Neural progenitor cell (in vitro differentiated cells): ENCODE data around the gene LRRC74A. TPM values are rescaled to one million over a fixed set of nuclear protein-coding genes. Genes with fewer than 3 reads are reported as not detected.

Source experiments
- DNase-seq: peaks from one replicate; pipeline ENCODE4 v3.0.0-alpha.2; 2016; ENCODE audit warnings: low spot score
- H2AFZ ChIP-seq: fragments of 200-600 bp; sonication (generic); replicated peaks from 2 replicates; pipeline ENCODE4 v1.6.1; 2016; ENCODE audit warnings: antibody characterized with exemption
- H3F3A ChIP-seq: fragments of 200-600 bp; sonication (generic); 2 replicates; pipeline ENCODE4 v1.6.1; 2016; ENCODE audit warnings: antibody characterized with exemption, low read depth
- H3K27ac ChIP-seq: fragments of 200-600 bp; sonication (generic); 2 replicates; pipeline ENCODE4 v1.5.1; 2016; ENCODE audit warnings: mild to moderate bottlenecking
- H3K27me3 ChIP-seq: fragments of 200-600 bp; sonication (generic); 2 replicates; pipeline ENCODE4 v1.6.1; 2016; ENCODE audit warnings: mild to moderate bottlenecking, moderate library complexity
- H3K36me3 ChIP-seq: fragments of 200-600 bp; sonication (generic); 2 replicates; pipeline ENCODE4 v1.5.1; 2016
- H3K4me1 ChIP-seq: fragments of 200-600 bp; sonication (generic); 2 replicates; pipeline ENCODE4 v1.6.1; 2016; ENCODE audit warnings: mixed run types
- H3K4me2 ChIP-seq: fragments of 200-600 bp; sonication (generic); 2 replicates; pipeline ENCODE4 v1.6.1; 2016
- H3K4me3 ChIP-seq: fragments of 200-600 bp; sonication (generic); 2 replicates; pipeline ENCODE4 v1.5.1; 2016
- H3K79me2 ChIP-seq: fragments of 200-600 bp; sonication (generic); 2 replicates; pipeline ENCODE4 v1.6.1; 2016; ENCODE audit warnings: low read depth
- H3K9ac ChIP-seq: fragments of 200-600 bp; sonication (generic); 2 replicates; pipeline ENCODE4 v1.6.1; 2016
- H3K9me3 ChIP-seq: fragments of 200-600 bp; sonication (generic); 2 replicates; pipeline ENCODE4 v1.5.1; 2016; ENCODE audit warnings: low read depth
- H4K20me1 ChIP-seq: fragments of 200-600 bp; sonication (generic); 2 replicates; pipeline ENCODE4 v1.6.1; 2016; ENCODE audit warnings: low read depth
- H3K27ac Mint-ChIP-seq: 3 replicates; pipeline ENCODE4 v1.8.0; 2021; ENCODE audit warnings: mixed read lengths
- H3K27me3 Mint-ChIP-seq: 2 replicates; pipeline ENCODE4 v1.8.0; 2022; ENCODE audit warnings: low read depth, mild to moderate bottlenecking, inconsistent platforms, moderate library complexity, mixed read lengths; ENCODE audit not compliant: insufficient read depth
- H3K36me3 Mint-ChIP-seq: 3 replicates; pipeline ENCODE4 v1.8.0; 2021; ENCODE audit warnings: mixed read lengths
- H3K4me1 Mint-ChIP-seq: 3 replicates; pipeline ENCODE4 v1.8.0; 2021; ENCODE audit warnings: mixed read lengths
- H3K4me3 Mint-ChIP-seq: 3 replicates; pipeline ENCODE4 v1.8.0; 2021; ENCODE audit warnings: mild to moderate bottlenecking, moderate library complexity, mixed read lengths
- H3K9me3 Mint-ChIP-seq: 3 replicates; pipeline ENCODE4 v1.8.0; 2020; ENCODE audit warnings: mixed read lengths
- CTCF ChIP-seq: fragments of 200-600 bp; sonication (generic); IDR thresholded peaks from 2 replicates; pipeline ENCODE4 v1.5.1; 2017; ENCODE audit warnings: antibody characterized with exemption, mild to moderate bottlenecking
- EZH2 ChIP-seq: fragments of 200-600 bp; sonication (generic); IDR thresholded peaks from 2 replicates; pipeline ENCODE4 v1.6.1; 2017; ENCODE audit warnings: antibody characterized with exemption, mild to moderate bottlenecking, moderate library complexity
- EZH2phosphoT487 ChIP-seq: fragments of 200-600 bp; sonication (generic); IDR thresholded peaks from 2 replicates; pipeline ENCODE4 v1.6.1; 2017; ENCODE audit warnings: antibody characterized with exemption
- total RNA-seq: library from RNA; depleted of rRNA; stranded (reverse); fragments of >200 nt; gene quantifications from 2 replicates; pipeline ENCODE4 v1.2.3, GENCODE V29; 2015; ENCODE audit warnings: low replicate concordance

The LRRC74A gene
- total RNA-seq, 1 donor from 2014 or later = not detected

GRCh38 chr14:76780360-76780759, 45.8 kb upstream of the LRRC74A start:
- peak overlapping the region; percentile 75 for H3K27ac Mint-ChIP-seq
- no peaks in the 10 kb centered on the region for H3K9me3 Mint-ChIP-seq
- no peaks in the 10 kb centered on the region for H3K27me3 ChIP-seq
- no peaks in the 10 kb centered on the region for H3K36me3 ChIP-seq
- no peak overlapping the region for H3K4me2 ChIP-seq
- no peak overlapping the region for H3K9ac ChIP-seq
- H4K20me1 ChIP-seq = peaks cover 6% of the 10 kb centered on the region
- no peak overlapping the region for H3K4me3 Mint-ChIP-seq
- no peaks in the 10 kb centered on the region for H3K79me2 ChIP-seq
- peaks cover 11% of the 10 kb centered on the region for H3K27me3 Mint-ChIP-seq
- H3K36me3 Mint-ChIP-seq = peaks cover 8% of the 10 kb centered on the region
- no peaks in the 10 kb centered on the region for H3K9me3 ChIP-seq
- TF ChIP-seq CTCF = no peak
- TF ChIP-seq EZH2 = no peak
- no peak overlapping the region for H3K4me3 ChIP-seq
- no peak overlapping the region for H2AFZ ChIP-seq
- H3K4me1 Mint-ChIP-seq = peaks cover 8% of the 10 kb centered on the region
- no peak overlapping the region for H3K27ac ChIP-seq
- DNase-seq = no peak
- H3F3A ChIP-seq = no peaks in the 10 kb centered on the region
- peaks cover 4% of the 10 kb centered on the region for H3K4me1 ChIP-seq

- Mint-ChIP-seq H3K4me1 (peaks cover 8% of the 10 kb centered on the region), H3K27me3 (peaks cover 11% of the 10 kb centered on the region), H3K36me3 (peaks cover 8% of the 10 kb centered on the region), H3K27ac (no peak overlapping the region), H3K9me3 (no peaks in the 10 kb centered on the region), H3K4me3 (no peak overlapping the region)
- no peaks in the 10 kb centered on the region for H3F3A ChIP-seq
- no peaks in the 10 kb centered on the region for H3K36me3 ChIP-seq
- H3K4me1 ChIP-seq = peaks cover 4% of the 10 kb centered on the region
- no peak for TF ChIP-seq CTCF
- no peak for TF ChIP-seq EZH2
- TF ChIP-seq EZH2phosphoT487 = no peak
- no peaks in the 10 kb centered on the region for H3K79me2 ChIP-seq
- no peak overlapping the region for H3K4me3 ChIP-seq
- H3K27ac ChIP-seq = no peak overlapping the region
- DNase-seq = no peak
- peaks cover 6% of the 10 kb centered on the region for H4K20me1 ChIP-seq
- no peak overlapping the region for H3K4me2 ChIP-seq
- H3K9ac ChIP-seq = no peak overlapping the region
- H2AFZ ChIP-seq = no peak overlapping the region
- H3K27me3 ChIP-seq = no peaks in the 10 kb centered on the region
- no peaks in the 10 kb centered on the region for H3K9me3 ChIP-seq
Measured at GRCh38 chr14:76780875-76781647, 45.1 kb upstream of the LRRC74A start.

GRCh38 chr14:76781648-76782051, 44.6 kb upstream of the LRRC74A start:
- peaks cover 2% of the 10 kb centered on the region for H3K4me1 ChIP-seq
- Mint-ChIP-seq H3K36me3 (peaks cover 6% of the 10 kb centered on the region), H3K27ac (no peak overlapping the region), H3K4me3 (no peak overlapping the region), H3K4me1 (peaks cover 5% of the 10 kb centered on the region), H3K27me3 (peaks cover 11% of the 10 kb centered on the region), H3K9me3 (no peaks in the 10 kb centered on the region)
- no peaks in the 10 kb centered on the region for H3K79me2 ChIP-seq
- H2AFZ ChIP-seq = no peak overlapping the region
- H3K9ac ChIP-seq = no peak overlapping the region
- no peak overlapping the region for H3K4me2 ChIP-seq
- no peaks in the 10 kb centered on the region for H3K27me3 ChIP-seq
- no peak for TF ChIP-seq CTCF
- no peak for TF ChIP-seq EZH2
- no peak for TF ChIP-seq EZH2phosphoT487
- no peaks in the 10 kb centered on the region for H3K36me3 ChIP-seq
- no peak overlapping the region for H3K4me3 ChIP-seq
- H3F3A ChIP-seq = no peaks in the 10 kb centered on the region
- no peak overlapping the region for H3K27ac ChIP-seq
- DNase-seq = no peak
- H3K9me3 ChIP-seq = no peaks in the 10 kb centered on the region
- peaks cover 5% of the 10 kb centered on the region for H4K20me1 ChIP-seq
